Lower lobe of right lung (tissue), 2 donors: ENCODE measurements around the gene MBNL1. TPM values are rescaled to one million over a fixed set of nuclear protein-coding genes. Genes with fewer than 3 reads are reported as not detected.

Source experiments
- ATAC-seq, 2 donors: fragments of 200-7000 bp; cut with Tn5 transposase; one replicate each; pipeline ENCODE4 v1.9.1; 2020 to 2022; ENCODE audit warnings: mild to moderate bottlenecking in 2 of 2, moderate library complexity in 2 of 2
- DNase-seq: peaks from one replicate; pipeline ENCODE4 v3.0.0-alpha.2; 2020
- H3K27ac ChIP-seq: fragments of 200-600 bp; one replicate; pipeline ENCODE4 v1.8.0; 2022
- H3K27me3 ChIP-seq: fragments of 200-600 bp; one replicate; pipeline ENCODE4 v1.8.0; 2022; ENCODE audit warnings: low read depth
- H3K36me3 ChIP-seq: fragments of 200-600 bp; one replicate; pipeline ENCODE4 v1.8.0; 2022; ENCODE audit warnings: mild to moderate bottlenecking
- H3K4me1 ChIP-seq: fragments of 200-600 bp; one replicate; pipeline ENCODE4 v1.8.0; 2022
- H3K4me3 ChIP-seq: fragments of 200-600 bp; one replicate; pipeline ENCODE4 v1.8.0; 2022; ENCODE audit warnings: mild to moderate bottlenecking
- H3K9me3 ChIP-seq: fragments of 200-600 bp; one replicate; pipeline ENCODE4 v1.8.0; 2022
- CTCF ChIP-seq: fragments of 200-600 bp; IDR thresholded peaks from one replicate; pipeline ENCODE4 v1.8.0; 2022; ENCODE audit warnings: antibody characterized with exemption, mild to moderate bottlenecking
- intact Hi-C: fragments of 100-400 bp; cut with DNase I; formaldehyde crosslinking; loops from one replicate; pipeline ENCODE4 v1.11.0; 2022
- long read RNA-seq: library from polyadenylated mRNA; unstranded; transcript quantifications from one replicate; pipeline ENCODE4 v2.0.0, GENCODE V29; 2021
- total RNA-seq: library from RNA; stranded (reverse); fragmentation: NEBNext Ultra II Directional; extraction: Animal tissue kit (Norgen Biotek cat#: 25700); gene quantifications from one replicate; pipeline ENCODE4 v1.2.1, GENCODE V29; 2021
- donor health status: DM: no; HTN: yes; CAD: no; lungs with severe emphysema.

Gene MBNL1
- 235 TPM for total RNA-seq
- long read RNA-seq, full-length matches to known transcripts, result 23 of 131 reads
- long read RNA-seq, partial matches to known transcripts, result 40 of 131 reads
- long read RNA-seq, other reads (novel, unspliced or antisense), result 68 of 131 reads

- H3K4me3 ChIP-seq, result peak within 1 kb of the TSS; percentile 83
- H3K9me3 ChIP-seq, result no peaks in the 10 kb centered on the region
- intact Hi-C loops, result loop anchor here (10.0 kb wide), 1 partner anchor 64 kb away; no protein-coding TSS in a partner anchor
- ATAC-seq (peak; percentile 84 to 89), DNase-seq (peak; percentile 87)
- H3K27ac ChIP-seq, result peak within 1 kb of the TSS; percentile 99
- TF ChIP-seq CTCF, result no peak
- no peaks in the 10 kb centered on the region for H3K36me3 ChIP-seq
- H3K4me1 ChIP-seq, result peaks cover 45% of the 10 kb centered on the region
- no peaks in the 10 kb centered on the region for H3K27me3 ChIP-seq
These were observed at the start of gene MBNL1 for GRCh38 chr3:152268555-152269055. Gene MBNL1, plus strand, starts transcription at chr3:152268929. Its CDS starts 31,265 bp downstream, at chr3:152300194.

GRCh38 chr3:152219216-152219615 is 49.5 kb upstream of the MBNL1 start:
- ATAC-seq, result no peak
- H3K27ac ChIP-seq, result peak overlapping the region; percentile 14
- intact Hi-C loops, result no loop called here

GRCh38 chr3:152219769-152220255 is 48.9 kb upstream of the MBNL1 start:
- no peak for TF ChIP-seq CTCF
- ATAC-seq (no peak), DNase-seq (no peak)
- Histone ChIP-seq H3K36me3 (no peaks in the 10 kb centered on the region), H3K9me3 (no peaks in the 10 kb centered on the region), H3K4me1 (peaks cover 51% of the 10 kb centered on the region), H3K27me3 (no peaks in the 10 kb centered on the region), H3K27ac (peak overlapping the region; percentile 14), H3K4me3 (no peak overlapping the region)
- intact Hi-C loops, result no loop called here

More at GRCh38 chr3:152219216-152219615, 49.5 kb upstream of the MBNL1 start:
- Histone ChIP-seq H3K9me3 (no peaks in the 10 kb centered on the region), H3K36me3 (no peaks in the 10 kb centered on the region), H3K4me1 (peaks cover 51% of the 10 kb centered on the region), H3K4me3 (no peak overlapping the region), H3K27me3 (no peaks in the 10 kb centered on the region)
- DNase-seq, result no peak
- no peak for TF ChIP-seq CTCF

GRCh38 chr3:152222327-152222726 is 46.4 kb upstream of the MBNL1 start:
- Histone ChIP-seq H3K9me3 (no peaks in the 10 kb centered on the region), H3K27ac (peak overlapping the region; percentile 38), H3K27me3 (no peaks in the 10 kb centered on the region), H3K4me3 (no peak overlapping the region), H3K36me3 (no peaks in the 10 kb centered on the region), H3K4me1 (peaks cover 51% of the 10 kb centered on the region)
- peak; percentile 68 to 88 for ATAC-seq
- no peak for DNase-seq
- intact Hi-C loops, result no loop called here
- no peak for TF ChIP-seq CTCF

GRCh38 chr3:152225201-152225600 is 43.5 kb upstream of the MBNL1 start:
- ATAC-seq (no peak), DNase-seq (no peak)
- no peaks in the 10 kb centered on the region for H3K9me3 ChIP-seq
- intact Hi-C loops, result no loop called here
- H3K27me3 ChIP-seq, result no peaks in the 10 kb centered on the region
- H3K4me3 ChIP-seq, result no peak overlapping the region
- H3K36me3 ChIP-seq, result no peaks in the 10 kb centered on the region
- H3K27ac ChIP-seq, result no peak overlapping the region
- no peak for TF ChIP-seq CTCF
- H3K4me1 ChIP-seq, result peaks cover 36% of the 10 kb centered on the region
